Right lung (tissue), 5 donors: Measurements from ENCODE around the gene SLC22A3. TPM values are rescaled to one million over a fixed set of nuclear protein-coding genes. Genes with fewer than 3 reads are reported as not detected.

Experiments used
- DNase-seq, 2 donors: peaks; one replicate each; pipeline ENCODE4 v3.0.0-alpha.2; 2013
- polyA plus RNA-seq, 5 donors: library from polyadenylated mRNA; unstranded; fragments of 120-200 nt; gene quantifications; one replicate each; pipeline versions ENCODE4 v1.2.1 to v1.2.3, GENCODE V29; 2013; ENCODE audit warnings: inconsistent platforms in 1 of 5, low replicate concordance in 1 of 5; ENCODE audit not compliant: insufficient read length in 5 of 5, insufficient read depth in 1 of 5

The SLC22A3 gene
- polyA plus RNA-seq, 5 donors: 20.2 to 42.1 (median 31.5) TPM

GRCh38 chr6:160333101-160333500, 15.1 kb upstream of the SLC22A3 start:
- no peak for DNase-seq

GRCh38 chr6:160333841-160334240, 14.3 kb upstream of the SLC22A3 start:
- no peak for DNase-seq

DNA sequence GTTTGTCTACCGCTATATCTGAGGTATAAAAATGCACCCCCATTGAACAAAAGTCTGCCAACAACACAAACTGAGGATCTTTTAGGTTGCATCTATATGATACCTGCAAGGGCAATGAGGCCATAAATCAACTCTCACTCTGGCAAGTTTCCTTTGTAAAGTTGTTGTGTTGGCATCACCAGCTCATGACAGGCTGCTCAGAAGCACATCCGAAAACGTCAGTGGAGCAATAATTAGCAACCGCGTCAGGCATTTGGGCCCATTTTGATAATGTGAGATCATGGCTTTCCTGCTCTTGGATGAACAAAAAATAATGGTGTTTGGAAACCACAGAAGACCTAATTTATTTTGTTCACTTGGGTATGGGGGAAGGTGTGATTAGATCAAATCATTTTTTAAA, 12.0 kb upstream of the SLC22A3 start:
- DNase-seq: no peak

GRCh38 chr6:160337301-160337700, 10.9 kb upstream of the SLC22A3 start:
- DNase-seq: no peak

GRCh38 chr6:160337991-160338390, 10.2 kb upstream of the SLC22A3 start:
- DNase-seq: no peak

DNA sequence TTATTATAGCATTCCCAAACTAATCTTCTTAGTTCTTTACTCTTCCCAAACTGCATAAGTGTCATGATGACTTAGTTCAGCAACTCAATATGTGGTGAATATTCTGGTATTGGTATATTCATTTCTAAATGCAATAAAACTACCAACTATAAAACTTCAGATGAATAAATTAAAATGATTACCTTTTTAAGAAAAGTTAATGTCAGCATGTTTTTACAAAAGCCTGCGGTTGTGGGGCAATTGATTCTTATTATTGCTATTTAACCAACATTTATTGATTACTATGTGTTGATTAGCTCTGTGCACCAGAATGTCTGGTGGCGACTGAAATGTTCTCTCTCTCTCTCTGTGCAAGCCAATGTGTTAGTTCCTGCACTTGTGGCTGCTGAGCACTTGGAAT, 5.0 kb upstream of the SLC22A3 start:
- no peak for DNase-seq

GRCh38 chr6:160344271-160344670, 3.9 kb upstream of the SLC22A3 start:
- DNase-seq: no peak

- no peak for DNase-seq
Measured at GRCh38 chr6:160347259-160348222, 637 bp upstream of the SLC22A3 start.

DNA sequence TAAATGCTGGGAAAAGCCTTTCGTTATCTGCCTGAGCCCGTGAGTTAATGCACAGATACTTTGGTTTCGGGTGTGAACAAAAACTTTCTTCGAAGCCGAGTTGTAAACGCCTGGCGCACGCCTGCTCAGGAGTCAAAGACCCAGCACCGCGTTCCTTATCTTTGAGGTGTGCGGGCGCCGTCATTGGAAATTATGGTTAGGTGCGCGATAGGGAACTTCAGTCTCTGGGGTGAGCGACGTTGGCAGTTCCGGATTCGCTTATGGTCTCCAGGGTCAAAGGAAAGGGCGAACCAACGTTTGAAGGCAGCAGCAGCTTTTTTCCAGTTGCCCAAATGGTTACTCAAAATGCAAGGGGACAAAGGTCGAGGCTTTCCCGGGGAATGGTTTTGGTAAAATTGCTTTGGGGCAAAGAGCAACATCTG, 853 bp downstream of the SLC22A3 start:
- DNase-seq: no peak

DNA sequence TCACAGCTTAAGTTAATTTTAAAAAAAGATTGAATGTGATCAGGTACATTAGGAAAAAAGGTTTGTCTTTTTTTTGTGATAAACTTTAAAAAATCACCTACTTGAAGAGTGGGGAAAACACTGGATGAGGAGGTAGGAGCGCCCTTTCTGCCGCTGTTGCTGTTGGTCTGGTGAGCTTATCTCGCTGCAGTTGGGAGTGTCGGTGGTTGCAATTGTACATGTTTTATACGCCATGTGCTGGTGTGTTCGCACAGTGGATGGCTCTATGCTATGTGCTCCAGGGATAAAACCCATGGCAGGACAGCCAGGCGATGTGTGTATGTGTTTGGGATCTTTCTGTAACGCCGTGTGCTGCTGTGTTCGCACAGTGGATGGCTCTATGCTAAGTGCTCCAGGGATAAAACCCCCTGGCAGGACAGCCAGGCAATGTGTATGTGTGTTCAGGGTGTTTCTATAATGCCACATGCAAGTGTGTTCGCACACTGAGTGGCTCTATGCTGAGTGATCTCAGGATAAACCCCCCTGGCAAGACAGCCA, 1.7 kb downstream of the SLC22A3 start:
- no peak for DNase-seq

- no peak for DNase-seq
Measured at GRCh38 chr6:160353950-160354496, 5.8 kb downstream of the SLC22A3 start.

DNA sequence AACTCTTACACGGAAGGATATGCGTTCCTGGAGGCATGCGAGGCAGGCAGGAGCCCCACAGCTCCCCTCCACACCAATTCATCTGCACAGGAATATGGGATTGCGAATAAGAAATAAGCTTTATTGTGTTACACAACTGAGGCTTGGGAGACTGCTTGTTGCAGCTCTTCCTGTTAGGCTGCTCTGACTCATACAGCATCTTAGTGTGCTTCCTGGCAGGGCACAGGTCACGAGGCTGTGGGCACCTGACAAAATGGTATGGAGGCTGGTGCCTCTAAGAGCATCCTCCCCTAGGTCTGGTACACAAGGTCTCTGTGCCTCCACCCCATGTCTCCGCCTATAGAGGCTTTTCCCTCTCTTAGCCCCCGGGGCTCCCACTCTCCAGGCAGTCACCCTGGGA, 6.8 kb downstream of the SLC22A3 start:
- DNase-seq: no peak

GRCh38 chr6:160356074-160356744, 8.0 kb downstream of the SLC22A3 start:
- DNase-seq: no peak

- no peak for DNase-seq
Measured at GRCh38 chr6:160357088-160357487, 8.9 kb downstream of the SLC22A3 start.

DNA sequence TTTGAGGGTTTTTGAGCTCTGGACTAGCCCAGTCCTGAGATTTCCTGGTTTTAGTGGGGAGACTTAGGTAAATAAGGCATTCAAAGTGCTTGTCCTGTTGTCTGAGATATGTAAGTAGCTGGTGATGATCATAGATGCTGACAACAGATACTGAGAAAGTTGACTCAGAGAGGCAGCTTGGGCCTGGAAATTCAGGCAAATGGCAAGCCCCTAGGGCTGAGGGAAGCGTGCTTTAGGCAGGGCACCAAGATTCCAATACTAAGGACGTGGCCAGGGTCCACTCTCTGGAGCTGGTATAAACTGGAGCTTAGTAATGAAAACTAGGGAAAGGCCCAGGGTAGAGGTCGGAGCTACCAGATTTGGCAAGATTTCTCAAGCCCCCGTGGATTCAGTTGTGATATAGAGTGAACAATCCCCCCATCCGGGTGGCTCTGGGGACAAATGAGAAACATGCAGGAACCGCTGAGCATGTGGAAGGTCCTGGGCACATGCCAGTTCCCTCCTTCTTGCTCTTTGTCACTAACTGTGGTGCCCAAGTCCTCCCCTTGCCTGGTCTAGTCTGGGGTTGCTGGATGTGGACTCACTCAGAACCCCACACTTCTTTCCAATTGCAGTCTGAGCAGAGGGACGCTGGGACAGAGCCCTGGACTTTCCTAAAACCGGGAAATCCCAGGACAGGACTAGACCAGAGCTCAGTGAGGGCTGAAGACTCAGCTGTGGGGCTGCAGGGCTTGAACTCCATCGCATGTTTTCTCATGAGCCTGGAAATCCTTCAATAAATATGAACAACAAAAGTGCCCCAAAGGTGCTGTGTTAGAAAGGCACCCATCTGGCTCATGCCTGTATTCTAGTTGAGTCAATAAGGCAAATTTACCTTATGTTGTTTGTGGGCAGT, 10.3 kb downstream of the SLC22A3 start:
- DNase-seq: no peak

- no peak for DNase-seq
Measured at GRCh38 chr6:160360955-160361354, 12.8 kb downstream of the SLC22A3 start.

GRCh38 chr6:160362556-160362955, 14.4 kb downstream of the SLC22A3 start:
- no peak for DNase-seq

- DNase-seq: no peak
Measured at GRCh38 chr6:160363016-160363996, 15.1 kb downstream of the SLC22A3 start.

GRCh38 chr6:160365117-160365516, 16.9 kb downstream of the SLC22A3 start:
- DNase-seq: no peak
